ENCODE measurements around the gene ATP6AP1.

- TF ChIP-seq TCF7L2 (IDR thresholded peaks at IDR 0.05; ENCODE audit: borderline replicate concordance, low read depth, low read length) (no peak), KLF9 (tag by site-specific recombination; IDR thresholded peaks at IDR 0.05; ENCODE audit: low read depth) (no peak), REST (tag by site-specific recombination; IDR thresholded peaks at IDR 0.05) (no peak), ATF2 (tag by site-specific recombination; IDR thresholded peaks at IDR 0.05; ENCODE audit: low read depth) (no peak), ZNF585B (tag by site-specific recombination; IDR thresholded peaks at IDR 0.05) (no peak)
- TF ChIP-seq, protein P1, sequence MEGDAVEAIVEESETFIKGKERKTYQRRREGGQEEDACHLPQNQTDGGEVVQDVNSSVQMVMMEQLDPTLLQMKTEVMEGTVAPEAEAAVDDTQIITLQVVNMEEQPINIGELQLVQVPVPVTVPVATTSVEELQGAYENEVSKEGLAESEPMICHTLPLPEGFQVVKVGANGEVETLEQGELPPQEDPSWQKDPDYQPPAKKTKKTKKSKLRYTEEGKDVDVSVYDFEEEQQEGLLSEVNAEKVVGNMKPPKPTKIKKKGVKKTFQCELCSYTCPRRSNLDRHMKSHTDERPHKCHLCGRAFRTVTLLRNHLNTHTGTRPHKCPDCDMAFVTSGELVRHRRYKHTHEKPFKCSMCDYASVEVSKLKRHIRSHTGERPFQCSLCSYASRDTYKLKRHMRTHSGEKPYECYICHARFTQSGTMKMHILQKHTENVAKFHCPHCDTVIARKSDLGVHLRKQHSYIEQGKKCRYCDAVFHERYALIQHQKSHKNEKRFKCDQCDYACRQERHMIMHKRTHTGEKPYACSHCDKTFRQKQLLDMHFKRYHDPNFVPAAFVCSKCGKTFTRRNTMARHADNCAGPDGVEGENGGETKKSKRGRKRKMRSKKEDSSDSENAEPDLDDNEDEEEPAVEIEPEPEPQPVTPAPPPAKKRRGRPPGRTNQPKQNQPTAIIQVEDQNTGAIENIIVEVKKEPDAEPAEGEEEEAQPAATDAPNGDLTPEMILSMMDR (tag by site-specific recombination; IDR thresholded peaks at IDR 0.05), result no peak
Observed at GRCh38 chrX:154467556-154467955, 39.1 kb downstream of the ATP6AP1 start.
